Ascending aorta (tissue), 2 donors: ENCODE measurements around the gene PITPNM1. TPM values are rescaled to one million over a fixed set of nuclear protein-coding genes. Genes with fewer than 3 reads are reported as not detected.

Experiments used
- DNase-seq, 2 donors: peaks; one replicate each; pipeline ENCODE4 v3.0.0-alpha.2; 2019; ENCODE audit warnings: low spot score in 2 of 2
- H3K27ac ChIP-seq, 2 donors: fragments of 200-600 bp; sonication (generic); one replicate each; pipeline ENCODE4 v1.5.1; 2016 to 2017; ENCODE audit warnings: mild to moderate bottlenecking in 1 of 2
- H3K27me3 ChIP-seq: fragments of 200-600 bp; sonication (generic); one replicate; pipeline ENCODE4 v1.5.1; 2017
- H3K36me3 ChIP-seq, 2 donors: fragments of 200-600 bp; sonication (generic); one replicate each; pipeline ENCODE4 v1.5.1; 2016
- H3K4me1 ChIP-seq, 2 donors: fragments of 200-600 bp; sonication (generic); one replicate each; pipeline ENCODE4 v1.5.1; 2016 to 2017; ENCODE audit warnings: mild to moderate bottlenecking in 1 of 2
- H3K4me3 ChIP-seq, 2 donors: fragments of 200-600 bp; sonication (generic); one replicate each; pipeline ENCODE4 v1.5.1; 2016 to 2017; ENCODE audit warnings: mild to moderate bottlenecking in 1 of 2
- H3K9me3 ChIP-seq, 2 donors: fragments of 200-600 bp; sonication (generic); one replicate each; pipeline ENCODE4 v1.5.1; 2016
- intact Hi-C: fragments of 100-400 bp; cut with DNase I; formaldehyde crosslinking; loops from one replicate; pipeline ENCODE4 v1.15.1; 2023
- total RNA-seq: library from RNA; depleted of rRNA; stranded (reverse); fragments of >200 nt; gene quantifications from one replicate; pipeline ENCODE4 v1.1.0, GENCODE V29; 2016
- TF ChIP-seq, protein P1 (sequence below), 3 experiments: fragments of 200-600 bp in 2 of 3; fragments of 450-650 bp in 1 of 3; sonication (generic) in 2 of 3; IDR thresholded peaks; one replicate each; pipeline ENCODE4 v1.5.1; 2016 to 2019; ENCODE audit warnings: antibody characterized with exemption in 3 of 3, mild to moderate bottlenecking in 1 of 3, moderate library complexity in 1 of 3

PITPNM1 gene
- total RNA-seq, 1 donor from 2014 or later = 31.8 TPM

GRCh38 chr11:67457453-67457852 is 47.7 kb downstream of the PITPNM1 start:
- no peak overlapping the region for H3K4me3 ChIP-seq
- H3K9me3 ChIP-seq = no peaks in the 10 kb centered on the region
- no peaks in the 10 kb centered on the region for H3K36me3 ChIP-seq
- intact Hi-C loops = no loop called here
- no peaks in the 10 kb centered on the region for H3K27me3 ChIP-seq
- H3K27ac ChIP-seq = no peak overlapping the region
- no peaks in the 10 kb centered on the region for H3K4me1 ChIP-seq
- DNase-seq = no peak
- TF ChIP-seq, protein P1, sequence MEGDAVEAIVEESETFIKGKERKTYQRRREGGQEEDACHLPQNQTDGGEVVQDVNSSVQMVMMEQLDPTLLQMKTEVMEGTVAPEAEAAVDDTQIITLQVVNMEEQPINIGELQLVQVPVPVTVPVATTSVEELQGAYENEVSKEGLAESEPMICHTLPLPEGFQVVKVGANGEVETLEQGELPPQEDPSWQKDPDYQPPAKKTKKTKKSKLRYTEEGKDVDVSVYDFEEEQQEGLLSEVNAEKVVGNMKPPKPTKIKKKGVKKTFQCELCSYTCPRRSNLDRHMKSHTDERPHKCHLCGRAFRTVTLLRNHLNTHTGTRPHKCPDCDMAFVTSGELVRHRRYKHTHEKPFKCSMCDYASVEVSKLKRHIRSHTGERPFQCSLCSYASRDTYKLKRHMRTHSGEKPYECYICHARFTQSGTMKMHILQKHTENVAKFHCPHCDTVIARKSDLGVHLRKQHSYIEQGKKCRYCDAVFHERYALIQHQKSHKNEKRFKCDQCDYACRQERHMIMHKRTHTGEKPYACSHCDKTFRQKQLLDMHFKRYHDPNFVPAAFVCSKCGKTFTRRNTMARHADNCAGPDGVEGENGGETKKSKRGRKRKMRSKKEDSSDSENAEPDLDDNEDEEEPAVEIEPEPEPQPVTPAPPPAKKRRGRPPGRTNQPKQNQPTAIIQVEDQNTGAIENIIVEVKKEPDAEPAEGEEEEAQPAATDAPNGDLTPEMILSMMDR (IDR thresholded peaks at IDR 0.05) = no peak

- intact Hi-C loops = no loop called here
- Histone ChIP-seq H3K27me3 (no peaks in the 10 kb centered on the region), H3K4me1 (no peaks in the 10 kb centered on the region), H3K36me3 (no peaks in the 10 kb centered on the region), H3K4me3 (no peak overlapping the region), H3K9me3 (no peaks in the 10 kb centered on the region), H3K27ac (no peak overlapping the region)
- DNase-seq = no peak
- TF ChIP-seq, protein P1 (IDR thresholded peaks at IDR 0.05) = no peak
These were observed 49.0 kb downstream of the PITPNM1 start for GRCh38 chr11:67456068-67456705.

DNA sequence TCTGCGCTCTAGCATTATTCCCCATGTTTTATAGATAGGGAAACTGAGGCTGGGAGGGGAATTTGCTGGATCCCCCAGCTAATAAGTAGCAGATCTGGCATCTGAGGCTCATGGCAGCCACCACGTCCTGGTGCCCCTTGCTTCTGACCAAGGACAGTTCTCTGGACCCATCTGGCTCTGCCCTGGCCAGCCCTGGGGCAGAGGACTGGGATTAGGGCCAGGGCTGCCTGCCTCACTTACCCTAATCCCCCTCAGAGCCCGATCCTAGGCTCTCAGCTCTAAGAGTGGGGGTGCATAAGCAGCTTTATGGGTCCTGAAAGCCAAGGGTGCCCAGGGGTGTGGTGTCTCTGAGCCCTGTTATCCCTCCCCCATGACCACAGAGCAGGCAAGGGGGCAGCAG is 50.1 kb downstream of the PITPNM1 start, which contains the start of gene CABP4:
CABP4 (plus strand) TSS at position 301 of the 400 bp plus-strand sequence; CDS start at position 371, 70 bp downstream.
- no peak within 1 kb of the TSS for H3K27ac ChIP-seq
- intact Hi-C loops = no loop called here
- H3K4me3 ChIP-seq = no peak within 1 kb of the TSS
- H3K36me3 ChIP-seq = no peaks in the 10 kb centered on the region
- no peak for DNase-seq
- H3K4me1 ChIP-seq = no peaks in the 10 kb centered on the region
- no peaks in the 10 kb centered on the region for H3K9me3 ChIP-seq
- TF ChIP-seq, protein P1 (IDR thresholded peaks at IDR 0.05) = no peak
- no peaks in the 10 kb centered on the region for H3K27me3 ChIP-seq

- Histone ChIP-seq H3K27ac (no peak overlapping the region), H3K9me3 (no peaks in the 10 kb centered on the region), H3K4me1 (no peaks in the 10 kb centered on the region), H3K27me3 (no peaks in the 10 kb centered on the region), H3K36me3 (no peaks in the 10 kb centered on the region), H3K4me3 (no peak overlapping the region)
- intact Hi-C loops = no loop called here
- TF ChIP-seq, protein P1 (IDR thresholded peaks at IDR 0.05) = no peak
- no peak for DNase-seq
These were observed 51.1 kb downstream of the PITPNM1 start for GRCh38 chr11:67453816-67454732.

DNA sequence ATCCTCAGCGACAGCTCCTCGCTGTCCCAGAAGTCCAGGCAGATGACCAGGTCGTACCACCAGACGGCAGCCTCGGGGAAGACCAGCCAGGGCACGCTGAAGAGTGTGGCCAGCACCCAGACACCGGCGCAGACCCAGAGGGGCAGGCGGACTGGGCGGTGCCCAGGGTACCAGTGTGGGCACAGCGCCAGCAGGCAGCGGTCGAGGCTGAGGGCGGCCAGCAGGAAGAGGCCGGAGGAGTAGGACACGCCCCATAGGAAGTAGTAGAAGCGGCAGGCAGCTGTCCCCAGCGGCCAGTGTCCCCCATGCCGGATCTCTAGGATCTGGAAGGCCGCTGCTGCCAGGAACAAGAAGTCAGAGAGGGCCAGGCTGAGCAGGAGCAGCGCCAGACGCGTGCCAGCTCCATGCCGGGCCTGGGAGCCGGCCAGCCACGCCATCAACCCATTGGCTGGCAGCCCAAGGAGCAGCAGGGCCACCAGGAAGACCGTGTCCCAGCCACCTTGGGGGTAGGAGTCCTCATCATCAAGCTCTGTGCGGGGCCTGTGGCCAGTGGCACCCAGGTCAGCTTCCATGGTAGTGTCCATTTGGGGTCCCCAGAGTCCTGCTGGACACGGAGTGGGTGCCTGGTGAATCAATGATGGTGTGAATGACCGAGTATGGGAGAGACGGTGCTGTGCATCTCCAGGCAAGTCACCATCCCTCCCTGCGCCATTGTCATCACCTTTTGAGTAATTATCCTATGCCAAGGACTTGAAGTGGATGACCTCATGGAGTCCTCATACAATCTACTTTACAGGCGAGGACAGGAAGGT is 52.8 kb downstream of the PITPNM1 start, which contains the start of gene GPR152:
GPR152 (minus strand) TSS at position 589 of the 812 bp plus-strand sequence; CDS start at position 584, 5 bp downstream.
- Histone ChIP-seq H3K4me1 (no peaks in the 10 kb centered on the region), H3K9me3 (no peaks in the 10 kb centered on the region), H3K4me3 (no peak within 1 kb of the TSS), H3K27ac (no peak within 1 kb of the TSS), H3K27me3 (no peaks in the 10 kb centered on the region), H3K36me3 (no peaks in the 10 kb centered on the region)
- intact Hi-C loops = no loop called here
- no peak for DNase-seq
- TF ChIP-seq, protein P1 (IDR thresholded peaks at IDR 0.05) = no peak
